ENCODE data around the gene BCAM.

BCAM gene, protein sequence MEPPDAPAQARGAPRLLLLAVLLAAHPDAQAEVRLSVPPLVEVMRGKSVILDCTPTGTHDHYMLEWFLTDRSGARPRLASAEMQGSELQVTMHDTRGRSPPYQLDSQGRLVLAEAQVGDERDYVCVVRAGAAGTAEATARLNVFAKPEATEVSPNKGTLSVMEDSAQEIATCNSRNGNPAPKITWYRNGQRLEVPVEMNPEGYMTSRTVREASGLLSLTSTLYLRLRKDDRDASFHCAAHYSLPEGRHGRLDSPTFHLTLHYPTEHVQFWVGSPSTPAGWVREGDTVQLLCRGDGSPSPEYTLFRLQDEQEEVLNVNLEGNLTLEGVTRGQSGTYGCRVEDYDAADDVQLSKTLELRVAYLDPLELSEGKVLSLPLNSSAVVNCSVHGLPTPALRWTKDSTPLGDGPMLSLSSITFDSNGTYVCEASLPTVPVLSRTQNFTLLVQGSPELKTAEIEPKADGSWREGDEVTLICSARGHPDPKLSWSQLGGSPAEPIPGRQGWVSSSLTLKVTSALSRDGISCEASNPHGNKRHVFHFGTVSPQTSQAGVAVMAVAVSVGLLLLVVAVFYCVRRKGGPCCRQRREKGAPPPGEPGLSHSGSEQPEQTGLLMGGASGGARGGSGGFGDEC

GRCh38 chr19:44808463-44809371 lies at the start of gene BCAM:
TSS of gene BCAM (plus strand) at chr19:44809103. CDS start at chr19:44809125, 22 bp downstream.
- TF ChIP-seq GATA3 (IDR thresholded peaks at IDR 0.05; ENCODE audit: low read depth, low read length) (no peak), GATA2 (IDR thresholded peaks at IDR 0.05; ENCODE audit: low read depth, low read length) (no peak)

GRCh38 chr19:44762038-44762437 lies 46.9 kb upstream of the BCAM start:
- TF ChIP-seq GATA2 (IDR thresholded peaks at IDR 0.05; ENCODE audit: low read depth, low read length) (no peak), GATA3 (IDR thresholded peaks at IDR 0.05; ENCODE audit: low read depth, low read length) (no peak)

- TF ChIP-seq GATA3 (IDR thresholded peaks at IDR 0.05; ENCODE audit: low read depth, low read length) = no peak
- no peak for TF ChIP-seq GATA2 (IDR thresholded peaks at IDR 0.05; ENCODE audit: low read depth, low read length)
Observed at GRCh38 chr19:44765033-44765948, 43.6 kb upstream of the BCAM start.

- TF ChIP-seq GATA3 (IDR thresholded peaks at IDR 0.05; ENCODE audit: low read depth, low read length) = no peak
- TF ChIP-seq GATA2 (IDR thresholded peaks at IDR 0.05; ENCODE audit: low read depth, low read length) = no peak
Observed at GRCh38 chr19:44765949-44766335, 43.0 kb upstream of the BCAM start.

DNA sequence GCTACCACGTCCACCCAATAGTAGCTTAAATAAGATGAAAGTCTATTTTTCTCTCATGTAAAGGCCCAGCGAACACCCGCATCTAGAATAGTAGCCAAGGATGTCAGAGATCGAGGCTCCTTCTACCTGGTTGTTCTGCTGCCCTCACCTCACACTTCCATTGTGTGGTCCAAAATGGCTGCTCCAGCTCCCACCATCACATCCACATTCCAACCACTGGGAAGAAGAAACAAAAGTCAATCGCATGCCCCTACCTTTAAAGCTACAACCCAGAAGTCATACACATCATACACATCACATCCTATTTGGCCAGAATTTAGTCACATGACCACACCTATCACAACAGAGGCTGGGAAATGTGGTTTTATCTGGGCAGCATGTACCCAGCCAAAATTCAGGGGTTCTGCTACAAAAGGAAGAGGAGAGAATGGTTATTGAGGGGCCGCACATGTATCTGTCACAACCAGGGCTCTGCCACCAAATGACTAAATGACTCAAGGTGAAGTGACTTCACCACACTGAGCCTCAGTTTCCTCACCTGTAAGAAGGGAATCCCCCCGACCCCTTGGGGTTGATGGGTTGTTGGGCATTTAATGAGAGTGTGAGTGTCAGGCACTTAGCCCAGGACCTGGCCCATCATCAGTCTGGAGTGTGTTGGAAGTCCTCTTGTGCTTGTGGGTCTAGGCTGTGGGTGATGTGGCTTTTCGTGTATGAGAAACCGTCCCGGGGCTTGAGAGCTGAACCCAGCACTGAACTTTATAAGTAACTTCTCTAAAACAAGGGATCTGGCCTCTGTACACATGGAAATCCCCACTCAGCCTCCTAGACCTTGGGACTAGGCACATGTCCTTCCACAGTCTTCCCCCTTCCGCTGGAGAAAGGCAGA lies 41.4 kb upstream of the BCAM start:
- TF ChIP-seq GATA3 (IDR thresholded peaks at IDR 0.05; ENCODE audit: low read depth, low read length) (no peak), GATA2 (IDR thresholded peaks at IDR 0.05; ENCODE audit: low read depth, low read length) (no peak)

DNA sequence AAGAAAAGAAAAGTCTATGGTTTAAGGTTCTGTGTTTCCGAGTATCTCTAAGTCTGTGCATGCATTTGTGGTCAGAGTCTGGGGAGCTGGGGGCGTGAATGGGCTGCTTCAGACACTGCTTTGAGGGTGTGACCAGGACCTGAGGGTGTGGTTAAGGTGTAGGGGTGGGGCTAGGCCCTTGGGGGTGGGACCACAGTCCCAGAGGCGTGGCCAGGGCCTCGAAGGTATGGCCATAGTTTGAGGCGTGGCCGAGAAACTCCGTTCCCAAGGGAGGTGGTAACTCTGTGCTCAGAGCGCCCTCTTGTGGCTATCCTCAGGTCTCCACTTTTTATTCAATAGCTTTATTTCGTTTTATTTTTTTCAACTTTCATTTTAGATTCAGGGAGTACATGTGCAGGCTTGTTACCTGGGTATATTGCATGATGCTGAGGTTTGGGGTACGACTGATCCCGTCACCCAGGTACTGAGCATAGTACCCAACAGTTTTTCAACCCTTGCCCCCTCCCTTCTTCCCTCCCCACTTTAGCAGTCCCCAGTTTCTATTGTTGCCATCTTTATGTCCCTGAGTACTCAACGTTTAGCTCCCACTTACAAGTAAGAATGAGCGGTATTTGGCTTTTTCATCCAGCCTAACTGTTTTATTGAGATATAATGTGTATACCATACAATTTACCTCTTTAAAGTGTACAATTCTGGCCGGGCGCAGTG lies 38.2 kb upstream of the BCAM start:
- TF ChIP-seq GATA2 (IDR thresholded peaks at IDR 0.05; ENCODE audit: low read depth, low read length) = no peak
- TF ChIP-seq GATA3 (IDR thresholded peaks at IDR 0.05; ENCODE audit: low read depth, low read length) = no peak

- TF ChIP-seq GATA2 (IDR thresholded peaks at IDR 0.05; ENCODE audit: low read depth, low read length) (no peak), GATA3 (IDR thresholded peaks at IDR 0.05; ENCODE audit: low read depth, low read length) (no peak)
Observed at GRCh38 chr19:44772959-44773358, 35.9 kb upstream of the BCAM start.

DNA sequence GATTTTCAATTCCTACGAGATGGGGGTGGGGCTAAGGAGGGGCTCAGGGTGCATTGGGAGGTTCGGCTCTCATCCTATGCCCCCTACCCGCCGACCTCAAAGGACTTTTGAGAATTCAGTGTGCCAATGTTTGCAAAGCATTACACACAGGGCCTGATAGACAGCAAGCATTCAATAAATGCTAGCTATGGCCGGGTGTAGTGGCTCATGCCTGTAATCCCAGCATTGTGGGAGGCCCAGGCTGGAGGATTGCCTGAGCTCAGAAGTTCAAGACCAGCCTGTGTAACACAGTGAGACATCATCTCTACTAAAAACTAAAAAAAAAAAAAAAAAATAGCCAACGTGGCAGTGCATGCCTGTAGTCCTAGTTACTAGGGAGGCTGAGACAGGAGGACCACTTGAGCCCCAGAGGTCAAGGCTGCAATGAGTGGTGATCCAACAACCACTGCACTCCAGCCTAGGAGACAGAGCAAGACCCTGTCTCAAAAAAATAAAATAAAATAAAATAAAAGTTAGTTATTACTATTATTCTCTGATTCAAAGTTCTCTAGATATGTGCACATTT lies 33.1 kb upstream of the BCAM start:
- TF ChIP-seq GATA3 (IDR thresholded peaks at IDR 0.05; ENCODE audit: low read depth, low read length) = no peak
- TF ChIP-seq GATA2 (IDR thresholded peaks at IDR 0.05; ENCODE audit: low read depth, low read length) = no peak

DNA sequence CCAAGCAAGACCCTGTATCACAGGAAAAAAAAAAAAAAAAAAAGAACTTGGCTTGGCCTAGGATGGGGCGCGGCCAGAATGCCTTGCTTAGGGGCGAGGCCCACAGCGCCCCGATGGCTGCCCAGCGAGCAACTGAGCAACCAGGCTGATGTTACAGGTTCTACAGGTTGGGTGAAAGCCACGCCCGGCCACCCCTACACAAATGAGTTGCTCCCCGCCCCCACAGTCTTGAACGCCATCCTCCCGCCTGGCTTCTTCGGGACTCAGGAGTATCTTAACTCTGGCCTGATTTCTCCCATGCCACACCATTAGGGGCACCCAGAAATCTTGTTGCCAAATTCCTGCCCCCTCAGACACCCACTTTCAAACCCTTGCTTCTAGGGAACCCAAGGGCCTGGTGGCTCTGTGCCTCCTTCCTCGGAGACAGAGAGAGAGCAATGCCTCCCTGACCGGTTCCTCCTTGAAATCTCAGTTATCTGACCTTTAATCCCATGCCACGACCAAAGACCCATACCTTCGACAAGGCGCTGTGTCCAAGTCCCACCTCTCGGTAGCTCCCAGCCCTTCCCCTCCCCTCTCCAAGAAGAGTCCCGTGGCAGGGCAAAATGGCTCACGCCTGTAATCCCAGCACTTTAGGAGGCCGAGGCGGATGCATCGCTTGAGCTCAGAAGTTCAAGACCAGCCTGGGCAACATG lies 32.4 kb upstream of the BCAM start:
- TF ChIP-seq GATA2 (IDR thresholded peaks at IDR 0.05; ENCODE audit: low read depth, low read length) = no peak
- TF ChIP-seq GATA3 (IDR thresholded peaks at IDR 0.05; ENCODE audit: low read depth, low read length) = no peak

DNA sequence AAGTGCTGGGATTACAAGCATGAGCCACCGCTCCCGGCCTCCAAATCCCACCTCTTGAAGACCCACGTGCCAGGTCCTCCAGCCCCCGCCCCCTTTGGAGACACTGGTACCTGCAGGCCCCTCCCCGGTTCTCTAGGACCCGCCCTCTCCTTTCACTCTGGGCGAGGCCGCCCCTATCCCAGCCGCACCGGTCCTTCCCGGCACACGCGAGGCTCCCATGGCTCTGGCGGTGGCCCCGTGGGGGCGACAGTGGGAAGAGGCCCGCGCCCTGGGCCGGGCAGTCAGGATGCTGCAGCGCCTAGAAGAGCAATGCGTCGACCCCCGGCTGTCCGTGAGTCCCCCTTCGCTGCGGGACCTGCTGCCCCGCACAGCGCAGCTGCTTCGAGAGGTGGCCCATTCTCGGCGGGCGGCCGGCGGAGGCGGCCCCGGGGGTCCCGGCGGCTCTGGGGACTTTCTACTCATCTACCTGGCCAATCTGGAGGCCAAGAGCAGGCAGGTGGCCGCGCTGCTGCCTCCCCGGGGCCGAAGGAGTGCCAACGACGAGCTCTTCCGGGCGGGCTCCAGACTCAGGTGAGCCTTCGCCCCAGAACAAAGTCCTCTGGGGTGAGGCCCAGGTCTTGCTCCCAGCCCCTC lies 31.1 kb upstream of the BCAM start, which contains the start of gene CBLC:
Gene CBLC, plus strand, starts transcription at position 176 of the 633 bp plus-strand sequence. Its CDS starts 42 bp downstream, at position 218.
- TF ChIP-seq GATA3 (IDR thresholded peaks at IDR 0.05; ENCODE audit: low read depth, low read length) (no peak), GATA2 (IDR thresholded peaks at IDR 0.05; ENCODE audit: low read depth, low read length) (no peak)
